ENCODE results near the gene CCSER2. TPM values are rescaled to one million over a fixed set of nuclear protein-coding genes. Genes with fewer than 3 reads are reported as not detected.

Gene CCSER2
- total RNA-seq, 2 donors from 2014 or later, result 29.8 to 38.8 TPM

GRCh38 chr10:84371944-84372343 is 43.6 kb downstream of the CCSER2 start:
- Mint-ChIP-seq H3K4me1 (peaks cover 6% of the 10 kb centered on the region), H3K27me3 (ENCODE audit: insufficient read depth) (no peaks in the 10 kb centered on the region), H3K36me3 (ENCODE audit: low read depth) (peaks cover 24% of the 10 kb centered on the region), H3K9me3 (no peaks in the 10 kb centered on the region), H3K4me3 (no peak overlapping the region), H3K27ac (no peak overlapping the region)
- Histone ChIP-seq H3K4me1 (ENCODE audit: control insufficient read depth, insufficient read depth, low read length) (no peaks in the 10 kb centered on the region), H3K27me3 (ENCODE audit: control insufficient read depth, insufficient read depth, low read length, poor library complexity, severe bottlenecking) (no peaks in the 10 kb centered on the region), H3K36me3 (ENCODE audit: control insufficient read depth, insufficient read depth, low read length) (peaks cover 47% of the 10 kb centered on the region), H3K9me3 (ENCODE audit: control insufficient read depth, low read length) (peaks cover 5% of the 10 kb centered on the region), H3K27ac (ENCODE audit: low read depth, low read length) (no peak overlapping the region), H3K9ac (ENCODE audit: extremely low read depth, low read length, poor library complexity, severe bottlenecking) (no peak overlapping the region), H3K4me3 (ENCODE audit: low read length) (no peak overlapping the region)
- TF ChIP-seq CTCF (conservative IDR thresholded peaks at IDR 0.05), result no peak
- no peak for DNase-seq
- WGBS, 2 experiments (ENCODE audit: insufficient coverage in 1 of 2, insufficient read length in 1 of 2), result 91% methylated on average over 2 of the region's 2 CpGs; no CpG with 5 or more reads in 1 of the 2 experiments

- Mint-ChIP-seq H3K36me3 (ENCODE audit: low read depth) (peaks cover 25% of the 10 kb centered on the region), H3K9me3 (no peaks in the 10 kb centered on the region), H3K4me3 (no peak overlapping the region), H3K27me3 (ENCODE audit: insufficient read depth) (no peaks in the 10 kb centered on the region), H3K4me1 (no peaks in the 10 kb centered on the region), H3K27ac (no peak overlapping the region)
- no peak for TF ChIP-seq CTCF (conservative IDR thresholded peaks at IDR 0.05)
- DNase-seq, result no peak
- Histone ChIP-seq H3K4me1 (ENCODE audit: control insufficient read depth, insufficient read depth, low read length) (no peaks in the 10 kb centered on the region), H3K27me3 (ENCODE audit: control insufficient read depth, insufficient read depth, low read length, poor library complexity, severe bottlenecking) (no peaks in the 10 kb centered on the region), H3K9ac (ENCODE audit: extremely low read depth, low read length, poor library complexity, severe bottlenecking) (no peak overlapping the region), H3K9me3 (ENCODE audit: control insufficient read depth, low read length) (peaks cover 5% of the 10 kb centered on the region), H3K4me3 (ENCODE audit: low read length) (no peak overlapping the region), H3K27ac (ENCODE audit: low read depth, low read length) (no peak overlapping the region), H3K36me3 (ENCODE audit: control insufficient read depth, insufficient read depth, low read length) (peaks cover 56% of the 10 kb centered on the region)
- 75% methylated on average over 1 of the region's 2 CpGs; no CpG with 5 or more reads in 1 of the 2 experiments for WGBS, 2 experiments (ENCODE audit: insufficient coverage in 1 of 2, insufficient read length in 1 of 2)
Measured at GRCh38 chr10:84373000-84373399, 44.6 kb downstream of the CCSER2 start.

- WGBS, 2 experiments (ENCODE audit: insufficient coverage in 1 of 2, insufficient read length in 1 of 2), result 59 to 70% methylated on average over 2 of the region's 2 CpGs
- DNase-seq, result no peak
- Histone ChIP-seq H3K4me3 (ENCODE audit: low read length) (no peak overlapping the region), H3K27me3 (ENCODE audit: control insufficient read depth, insufficient read depth, low read length, poor library complexity, severe bottlenecking) (no peaks in the 10 kb centered on the region), H3K9me3 (ENCODE audit: control insufficient read depth, low read length) (no peaks in the 10 kb centered on the region), H3K4me1 (ENCODE audit: control insufficient read depth, insufficient read depth, low read length) (no peaks in the 10 kb centered on the region), H3K9ac (ENCODE audit: extremely low read depth, low read length, poor library complexity, severe bottlenecking) (no peak overlapping the region), H3K36me3 (ENCODE audit: control insufficient read depth, insufficient read depth, low read length) (peaks cover 57% of the 10 kb centered on the region), H3K27ac (ENCODE audit: low read depth, low read length) (no peak overlapping the region)
- H3K27ac Mint-ChIP-seq, result no peak overlapping the region
- no peaks in the 10 kb centered on the region for H3K27me3 Mint-ChIP-seq (ENCODE audit: insufficient read depth)
- no peaks in the 10 kb centered on the region for H3K4me1 Mint-ChIP-seq
- peaks cover 26% of the 10 kb centered on the region for H3K36me3 Mint-ChIP-seq (ENCODE audit: low read depth)
- no peak for TF ChIP-seq CTCF (conservative IDR thresholded peaks at IDR 0.05)
- H3K9me3 Mint-ChIP-seq, result no peaks in the 10 kb centered on the region
- H3K4me3 Mint-ChIP-seq, result no peak overlapping the region
Measured at GRCh38 chr10:84374455-84374854, 46.1 kb downstream of the CCSER2 start.
